Endodermal cell (in vitro differentiated cells): Measurements from ENCODE around the gene RRP8. TPM values are rescaled to one million over a fixed set of nuclear protein-coding genes. Genes with fewer than 3 reads are reported as not detected.

Source experiments
- DNase-seq: peaks from one replicate; pipeline ENCODE4 v3.0.0-alpha.2; 2017
- H3K27ac ChIP-seq: 2 replicates; pipeline ENCODE4 v1.5.1; 2013; ENCODE audit warnings: mild to moderate bottlenecking, low read depth, low read length, moderate library complexity
- H3K27me3 ChIP-seq: 2 replicates; pipeline ENCODE4 v1.6.1; 2013; ENCODE audit warnings: mild to moderate bottlenecking, low read length, moderate library complexity; ENCODE audit not compliant: insufficient read depth, control insufficient read depth, poor library complexity, severe bottlenecking
- H3K36me3 ChIP-seq: 2 replicates; pipeline ENCODE4 v1.7.0; 2013; ENCODE audit warnings: mild to moderate bottlenecking, low read length, moderate library complexity; ENCODE audit not compliant: control insufficient read depth, insufficient read depth
- H3K4me1 ChIP-seq: one replicate; pipeline ENCODE4 v1.7.0; 2013; ENCODE audit warnings: low read length; ENCODE audit not compliant: control insufficient read depth, insufficient read depth
- H3K4me3 ChIP-seq: 2 replicates; pipeline ENCODE4 v1.5.1; 2013; ENCODE audit warnings: mild to moderate bottlenecking, low read length, moderate library complexity
- H3K9ac ChIP-seq: 2 replicates; pipeline ENCODE4 v1.6.1; 2013; ENCODE audit warnings: mild to moderate bottlenecking, low read length, moderate library complexity; ENCODE audit not compliant: poor library complexity, severe bottlenecking; ENCODE audit errors: extremely low read depth
- H3K9me3 ChIP-seq: 2 replicates; pipeline ENCODE4 v1.6.1; 2013; ENCODE audit warnings: mild to moderate bottlenecking, low read length, moderate library complexity; ENCODE audit not compliant: control insufficient read depth
- H3K27ac Mint-ChIP-seq: 2 replicates; pipeline ENCODE4 v1.8.0; 2020; ENCODE audit warnings: mixed read lengths
- H3K27me3 Mint-ChIP-seq: 2 replicates; pipeline ENCODE4 v1.8.0; 2021; ENCODE audit warnings: mild to moderate bottlenecking, mixed read lengths; ENCODE audit not compliant: insufficient read depth
- H3K36me3 Mint-ChIP-seq: 2 replicates; pipeline ENCODE4 v1.8.0; 2020; ENCODE audit warnings: low read depth, mixed read lengths
- H3K4me1 Mint-ChIP-seq: 2 replicates; pipeline ENCODE4 v1.8.0; 2020; ENCODE audit warnings: mixed read lengths
- H3K4me3 Mint-ChIP-seq: 2 replicates; pipeline ENCODE4 v1.8.0; 2020; ENCODE audit warnings: mild to moderate bottlenecking, moderate library complexity, mixed read lengths
- H3K9me3 Mint-ChIP-seq: 2 replicates; pipeline ENCODE4 v1.8.0; 2020; ENCODE audit warnings: mild to moderate bottlenecking, mixed read lengths
- WGBS, 2 experiments: methylation state at CpG; one replicate each; pipeline versions ENCODE4 v1.1.5 to v1.1.7; 2013; ENCODE audit warnings: missing lambda C conversion rate in 2 of 2, mixed read lengths in 1 of 2; ENCODE audit not compliant: insufficient coverage in 1 of 2, insufficient read length in 1 of 2; 5-methylcytosine and 5-hydroxymethylcytosine counted together
- total RNA-seq, 2 donors: library from RNA; stranded (reverse); fragmentation: NEBNext Ultra II Directional in 1 of 2; extraction: Animal tissue kit (Norgen Biotek cat#: 25700) in 1 of 2; gene quantifications; 2 replicates in 1 of 2; 3 replicates in 1 of 2; pipeline ENCODE4 v1.2.1, GENCODE V29; 2021
- TF ChIP-seq, protein P1 (sequence below): fragments of 200-600 bp; sonication (generic); conservative IDR thresholded peaks from 2 replicates; pipeline ENCODE4 v1.5.0; 2021; ENCODE audit warnings: antibody characterized with exemption, mild to moderate bottlenecking

Gene RRP8
- total RNA-seq, 2 donors from 2014 or later, result 11.0 to 12.8 TPM

DNA sequence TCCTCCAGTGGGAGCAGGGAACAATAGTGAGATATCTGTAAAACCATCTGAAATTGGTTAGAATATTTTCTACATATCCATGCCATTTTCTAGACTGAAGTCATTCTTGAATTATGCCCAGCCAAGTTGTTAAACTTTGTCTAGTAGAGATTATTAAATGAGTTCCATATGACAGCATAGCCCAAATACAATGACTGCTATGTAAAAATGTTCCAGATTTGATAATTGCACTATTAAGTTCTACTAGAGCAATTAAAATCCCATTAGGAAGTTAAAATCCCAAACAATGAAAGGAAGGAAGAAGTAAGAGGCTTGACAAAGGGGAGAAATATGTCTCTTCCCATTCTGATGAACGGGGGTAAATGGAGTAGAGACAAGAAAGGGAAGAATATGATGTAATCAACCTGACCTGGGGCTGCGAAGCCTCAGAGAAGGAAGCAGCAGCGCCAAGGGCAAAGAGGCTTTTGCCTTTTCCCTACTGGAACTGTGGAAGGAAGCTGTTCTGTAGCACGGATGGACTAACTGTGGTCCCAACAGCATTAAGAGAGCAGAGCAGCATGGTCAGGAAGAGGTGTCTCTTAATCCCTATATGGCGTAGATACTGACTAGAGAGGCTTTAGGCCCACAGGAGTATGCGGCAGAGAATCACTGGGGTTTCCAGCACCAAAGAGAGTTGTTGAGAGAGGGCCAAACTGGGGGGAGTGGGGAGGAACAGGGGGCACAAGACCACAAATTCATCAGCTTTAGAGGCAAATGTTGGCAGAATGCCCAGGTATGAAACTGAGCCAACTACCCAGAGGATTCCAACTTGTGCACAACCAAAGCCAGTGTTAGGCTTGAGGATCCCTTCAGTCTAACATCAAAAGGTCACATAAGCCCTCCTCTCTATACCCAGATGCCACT is 26.7 kb downstream of the RRP8 start:
- no peak for DNase-seq
- H3K27ac Mint-ChIP-seq, result no peak overlapping the region

DNA sequence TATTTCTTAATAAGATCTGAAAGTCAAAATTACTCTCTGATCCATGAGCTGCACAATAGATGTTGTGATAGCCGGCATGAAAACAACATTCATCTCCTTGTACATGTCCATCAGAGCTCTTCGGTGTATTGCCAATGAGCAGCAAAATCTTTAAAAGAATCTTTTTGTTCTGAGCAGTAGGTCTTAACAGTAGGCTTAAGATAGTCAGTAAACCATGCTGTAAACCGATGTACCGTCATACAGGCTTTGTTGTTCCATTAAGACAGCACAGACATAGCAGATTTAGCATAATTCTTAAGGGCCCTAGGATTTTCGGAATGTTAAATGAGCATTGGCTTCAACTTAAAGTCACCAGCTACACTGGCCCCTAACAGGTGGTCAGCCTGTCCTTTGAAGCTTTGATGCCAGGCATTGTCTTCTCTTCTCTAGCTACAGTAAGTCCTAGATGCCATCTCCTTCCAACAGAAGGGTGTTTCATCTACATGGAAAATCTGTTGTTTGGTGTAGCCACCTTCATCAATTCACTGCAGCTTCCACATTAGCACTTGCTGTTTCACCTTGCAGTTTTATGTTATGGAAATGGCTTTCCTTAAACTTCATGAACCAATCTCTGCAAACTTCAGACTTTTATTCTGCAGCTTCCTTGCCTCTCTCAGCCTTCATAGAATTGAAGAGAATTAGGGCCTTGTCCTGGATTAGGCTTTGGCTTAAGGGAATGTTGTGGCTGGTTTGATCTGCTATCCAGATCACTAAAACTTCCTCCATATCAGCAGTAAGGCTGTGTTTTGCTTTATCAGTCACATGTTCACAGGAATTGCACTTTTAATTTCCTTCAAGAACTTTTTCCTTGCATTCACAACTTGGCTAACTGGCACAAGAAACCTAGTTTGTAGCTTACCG is 28.4 kb downstream of the RRP8 start:
- Mint-ChIP-seq H3K4me3 (no peak overlapping the region), H3K36me3 (peaks cover 2% of the 10 kb centered on the region), H3K27ac (no peak overlapping the region), H3K27me3 (peaks cover 1% of the 10 kb centered on the region), H3K9me3 (no peaks in the 10 kb centered on the region), H3K4me1 (no peaks in the 10 kb centered on the region)
- TF ChIP-seq, protein P1, sequence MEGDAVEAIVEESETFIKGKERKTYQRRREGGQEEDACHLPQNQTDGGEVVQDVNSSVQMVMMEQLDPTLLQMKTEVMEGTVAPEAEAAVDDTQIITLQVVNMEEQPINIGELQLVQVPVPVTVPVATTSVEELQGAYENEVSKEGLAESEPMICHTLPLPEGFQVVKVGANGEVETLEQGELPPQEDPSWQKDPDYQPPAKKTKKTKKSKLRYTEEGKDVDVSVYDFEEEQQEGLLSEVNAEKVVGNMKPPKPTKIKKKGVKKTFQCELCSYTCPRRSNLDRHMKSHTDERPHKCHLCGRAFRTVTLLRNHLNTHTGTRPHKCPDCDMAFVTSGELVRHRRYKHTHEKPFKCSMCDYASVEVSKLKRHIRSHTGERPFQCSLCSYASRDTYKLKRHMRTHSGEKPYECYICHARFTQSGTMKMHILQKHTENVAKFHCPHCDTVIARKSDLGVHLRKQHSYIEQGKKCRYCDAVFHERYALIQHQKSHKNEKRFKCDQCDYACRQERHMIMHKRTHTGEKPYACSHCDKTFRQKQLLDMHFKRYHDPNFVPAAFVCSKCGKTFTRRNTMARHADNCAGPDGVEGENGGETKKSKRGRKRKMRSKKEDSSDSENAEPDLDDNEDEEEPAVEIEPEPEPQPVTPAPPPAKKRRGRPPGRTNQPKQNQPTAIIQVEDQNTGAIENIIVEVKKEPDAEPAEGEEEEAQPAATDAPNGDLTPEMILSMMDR, result no peak
- Histone ChIP-seq H3K9me3 (no peaks in the 10 kb centered on the region), H3K9ac (no peak overlapping the region), H3K27me3 (no peaks in the 10 kb centered on the region), H3K4me1 (no peaks in the 10 kb centered on the region), H3K4me3 (no peak overlapping the region), H3K36me3 (no peaks in the 10 kb centered on the region), H3K27ac (no peak overlapping the region)
- DNase-seq, result no peak
- 93 to 99% methylated on average over 6 of the region's 6 CpGs for WGBS, 2 experiments

More for the DNA sequence above, 26.7 kb downstream of the RRP8 start:
- Mint-ChIP-seq H3K36me3 (no peaks in the 10 kb centered on the region), H3K4me1 (no peaks in the 10 kb centered on the region), H3K4me3 (no peak overlapping the region), H3K9me3 (no peaks in the 10 kb centered on the region), H3K27me3 (no peaks in the 10 kb centered on the region)
- no peak overlapping the region for H3K9ac ChIP-seq
- H3K9me3 ChIP-seq, result no peaks in the 10 kb centered on the region
- H3K4me1 ChIP-seq, result no peaks in the 10 kb centered on the region
- TF ChIP-seq, protein P1, result no peak
- no peaks in the 10 kb centered on the region for H3K36me3 ChIP-seq
- no peaks in the 10 kb centered on the region for H3K27me3 ChIP-seq
- H3K27ac ChIP-seq, result no peak overlapping the region
- no peak overlapping the region for H3K4me3 ChIP-seq
- WGBS, 2 experiments, result 91 to 98% methylated on average over 5 of the region's 6 CpGs

DNA sequence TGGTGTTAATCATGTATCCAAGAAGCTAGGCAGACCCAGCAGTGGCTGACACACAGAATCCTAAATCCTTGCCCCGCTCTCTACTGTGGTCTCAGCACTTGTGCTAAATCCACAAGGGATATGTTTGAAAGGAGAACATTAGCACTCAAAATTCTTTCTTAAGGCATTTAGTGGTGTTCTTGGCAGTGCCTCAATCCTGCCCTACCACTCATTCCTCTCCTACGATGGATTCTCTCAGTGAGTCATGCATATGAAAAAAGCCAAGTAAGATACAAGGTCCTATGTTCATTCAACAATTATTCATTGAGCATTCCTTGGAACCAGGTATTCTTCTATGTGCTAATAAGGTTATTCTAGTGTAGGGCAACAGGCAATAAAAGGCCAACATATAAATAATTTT is 31.2 kb downstream of the RRP8 start:
- no peak overlapping the region for H3K4me3 ChIP-seq
- H3K4me3 Mint-ChIP-seq, result no peak overlapping the region
- H3K4me1 Mint-ChIP-seq, result peaks cover 7% of the 10 kb centered on the region
- no peak overlapping the region for H3K27ac Mint-ChIP-seq
- WGBS, 2 experiments, result 97% methylated on average over 2 of the region's 2 CpGs; no CpG with 5 or more reads in 1 of the 2 experiments
- H3K9me3 Mint-ChIP-seq, result no peaks in the 10 kb centered on the region
- no peak overlapping the region for H3K27ac ChIP-seq
- H3K4me1 ChIP-seq, result no peaks in the 10 kb centered on the region
- H3K9me3 ChIP-seq, result no peaks in the 10 kb centered on the region
- H3K27me3 ChIP-seq, result no peaks in the 10 kb centered on the region
- peaks cover 2% of the 10 kb centered on the region for H3K36me3 Mint-ChIP-seq
- H3K36me3 ChIP-seq, result no peaks in the 10 kb centered on the region
- TF ChIP-seq, protein P1, result no peak
- H3K27me3 Mint-ChIP-seq, result peaks cover 1% of the 10 kb centered on the region
- no peak overlapping the region for H3K9ac ChIP-seq
- no peak for DNase-seq
